Heart left ventricle (tissue), 16 donors: ENCODE data around the gene PCSK1N. TPM values are rescaled to one million over a fixed set of nuclear protein-coding genes. Genes with fewer than 3 reads are reported as not detected.

ENCODE experiments used
- ATAC-seq, 4 donors: fragments of 200-7000 bp; cut with Tn5 transposase; one replicate each; pipeline ENCODE4 v1.9.1; 2020 to 2022; ENCODE audit warnings: moderate library complexity in 4 of 4, mild to moderate bottlenecking in 3 of 4, moderate number of reproducible peaks in 1 of 4
- DNase-seq, 5 donors: peaks; one replicate each; pipeline ENCODE4 v3.0.0-alpha.2; 2020
- H3K27ac ChIP-seq, 12 donors: fragments of 200-600 bp; sonication (generic) in 4 of 12; one replicate each; pipeline versions ENCODE4 v1.5.0 to v1.8.0; 2016 to 2022; ENCODE audit warnings: mild to moderate bottlenecking in 2 of 12
- H3K27me3 ChIP-seq, 9 donors: fragments of 200-600 bp; sonication (generic) in 2 of 9; one replicate each; pipeline versions ENCODE4 v1.5.1 to v1.8.0; 2016 to 2022; ENCODE audit warnings: mild to moderate bottlenecking in 3 of 9
- H3K36me3 ChIP-seq, 9 donors: fragments of 200-600 bp; sonication (generic) in 2 of 9; one replicate each; pipeline versions ENCODE4 v1.5.0 to v1.8.0; 2018 to 2022; ENCODE audit warnings: mild to moderate bottlenecking in 2 of 9
- H3K4me1 ChIP-seq, 12 donors: fragments of 200-600 bp; sonication (generic) in 4 of 12; one replicate each; pipeline versions ENCODE4 v1.5.0 to v1.8.0; 2016 to 2022; ENCODE audit warnings: mild to moderate bottlenecking in 3 of 12
- H3K4me3 ChIP-seq, 12 donors: fragments of 200-600 bp; sonication (generic) in 4 of 12; one replicate each; pipeline versions ENCODE4 v1.5.0 to v1.8.0; 2017 to 2022; ENCODE audit warnings: mild to moderate bottlenecking in 9 of 12, moderate library complexity in 4 of 12
- H3K9me3 ChIP-seq, 12 donors: fragments of 200-600 bp; sonication (generic) in 4 of 12; one replicate each; pipeline versions ENCODE4 v1.5.0 to v1.8.0; 2016 to 2022; ENCODE audit warnings: mild to moderate bottlenecking in 1 of 12
- CTCF ChIP-seq, 12 donors: fragments of 200-600 bp; sonication (generic) in 4 of 12; IDR thresholded peaks; one replicate each; pipeline versions ENCODE4 v1.5.0 to v1.8.0; 2018 to 2022; ENCODE audit warnings: antibody characterized with exemption in 12 of 12, mild to moderate bottlenecking in 5 of 12
- POLR2A ChIP-seq, 2 donors: fragments of 450-650 bp; IDR thresholded peaks; one replicate each; pipeline ENCODE4 v1.6.1; 2017; ENCODE audit warnings: antibody characterized with exemption in 2 of 2, mild to moderate bottlenecking in 2 of 2, moderate library complexity in 2 of 2
- WGBS, 4 donors: extraction: QIAGEN DNeasy Blood & Tissue Kit in 2 of 4; methylation state at CpG; one replicate each; pipeline versions ENCODE4 v1.1.5 to v1.1.7; 2013 to 2018; 5-methylcytosine and 5-hydroxymethylcytosine counted together
- intact Hi-C, 10 donors: fragments of 100-400 bp; cut with DNase I; formaldehyde crosslinking; loops; one replicate each; pipeline versions ENCODE4 v1.11.1 to v1.14.2; 2022
- polyA plus RNA-seq, 2 donors: library from polyadenylated mRNA; stranded (reverse); fragments of 200-250 nt; gene quantifications; one replicate each; pipeline ENCODE4 v1.2.3, GENCODE V29; 2013
- total RNA-seq, 9 donors: library from RNA; depleted of rRNA in 2 of 9; stranded (reverse); fragments of >200 nt in 2 of 9; fragmentation: NEBNext Ultra II Directional in 3 of 9; extraction: Animal tissue kit (Norgen Biotek cat#: 25700) in 3 of 9; gene quantifications; one replicate each; pipeline versions ENCODE4 v1.1.0 to v1.2.4, GENCODE V29; 2016 to 2023
- donor health status: ischemic (EF 13 %, LVEDD 7.1; RV severe dilation, severe dysfunction).
- donor health status: healthy with polysubstance abuse.
- donor health status: DM: no; HTN: yes; CAD: no.
- donor health status: DM: no; HTN: no; CAD: no.
- donor health status: ischemic (EF 25% LVEDD 6.9; RV normal size, moderate dysfunction).
- donor health status: ischemic (EF 25% LVEDD 5.7; RV mildly dilated, moderate dysfunction).
- donor health status: healthy.
- donor health status: DM: yes; HTN: yes; CAD: no.
- donor health status: ischemic (EF 35%, LVEDD 5.7; RV mildly dilated, moderate dysfunction).
- donor health status: nonischemic (EF 11% LVEDD 7.7; RV severe dilation, severe dysfunction).
- donor health status: DM: yes; HTN: yes; CAD: no.
- donor health status: PGD.
- donor health status: ischemic (EF 29% LVEDD 5.4; RV normal size, mild dysfunction).
- donor health status: nonischemic (EF 23%, LVEDD 6.1; RV moderate dilation, normal function).

The PCSK1N gene
- total and polyA plus RNA-seq, 11 donors: 0.67 to 3.9 (median 1.1) TPM; not detected in 8

DNA sequence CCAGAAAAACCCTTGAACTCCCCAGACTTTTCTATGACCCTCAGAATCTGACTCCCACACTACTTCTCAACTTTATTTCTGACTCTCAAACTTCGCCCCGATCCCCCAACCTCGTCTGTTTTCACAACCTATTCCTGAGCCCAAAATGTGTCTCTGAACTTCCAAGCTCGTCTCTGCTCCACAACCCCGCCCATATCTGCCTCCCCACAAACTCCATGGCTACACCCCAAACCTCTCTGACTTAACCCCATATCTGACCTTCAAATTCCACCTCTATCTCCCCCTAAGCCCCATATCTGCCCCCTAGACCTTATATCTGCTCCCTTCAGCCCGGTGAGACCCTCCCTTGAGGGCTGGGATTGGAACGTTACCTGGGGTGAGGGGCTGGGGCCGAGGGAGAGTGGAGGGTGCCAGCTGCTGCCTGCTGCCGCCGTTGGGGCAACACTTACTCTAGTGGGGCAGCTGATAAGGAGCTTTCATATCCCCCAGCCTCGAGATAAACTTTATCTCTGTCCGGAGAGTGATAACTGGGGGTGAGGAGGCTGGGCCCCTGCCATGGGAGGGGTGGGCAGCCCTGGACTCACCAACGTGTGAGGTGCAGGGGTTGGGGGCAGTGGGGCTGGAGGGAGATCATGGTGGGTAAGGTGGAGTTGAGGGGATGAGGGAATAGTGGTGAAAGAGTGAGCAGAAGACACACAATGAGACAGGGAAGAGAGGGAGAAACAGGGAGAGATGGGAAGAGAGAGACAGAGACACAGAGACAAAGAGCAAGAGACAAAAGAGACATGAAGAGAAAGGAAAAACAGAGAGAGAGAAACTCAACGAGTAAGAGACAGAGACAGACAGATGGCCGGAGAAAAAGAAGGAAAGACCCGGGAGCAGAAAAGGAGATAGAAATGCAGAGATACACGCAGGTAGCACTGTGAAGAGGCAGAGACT is 47.6 kb downstream of the PCSK1N start:
- no peaks in the 10 kb centered on the region for H3K4me1 ChIP-seq
- DNase-seq (no peak), ATAC-seq (no peak)
- intact Hi-C loops: no loop called here
- no peak overlapping the region for H3K4me3 ChIP-seq
- H3K27ac ChIP-seq: no peak overlapping the region
- WGBS, 4 donors: 37 to 49% (median 40%) methylated on average over 17 of the region's 17 CpGs
- TF ChIP-seq POLR2A (IDR thresholded peaks at IDR 0.05) (no peak), CTCF (IDR thresholded peaks at IDR 0.05) (no peak)
- H3K27me3 ChIP-seq: peaks cover 0 to 37% (median 0%) of the 10 kb centered on the region in 9 donors
- H3K9me3 ChIP-seq: no peaks in the 10 kb centered on the region
- no peaks in the 10 kb centered on the region for H3K36me3 ChIP-seq

DNA sequence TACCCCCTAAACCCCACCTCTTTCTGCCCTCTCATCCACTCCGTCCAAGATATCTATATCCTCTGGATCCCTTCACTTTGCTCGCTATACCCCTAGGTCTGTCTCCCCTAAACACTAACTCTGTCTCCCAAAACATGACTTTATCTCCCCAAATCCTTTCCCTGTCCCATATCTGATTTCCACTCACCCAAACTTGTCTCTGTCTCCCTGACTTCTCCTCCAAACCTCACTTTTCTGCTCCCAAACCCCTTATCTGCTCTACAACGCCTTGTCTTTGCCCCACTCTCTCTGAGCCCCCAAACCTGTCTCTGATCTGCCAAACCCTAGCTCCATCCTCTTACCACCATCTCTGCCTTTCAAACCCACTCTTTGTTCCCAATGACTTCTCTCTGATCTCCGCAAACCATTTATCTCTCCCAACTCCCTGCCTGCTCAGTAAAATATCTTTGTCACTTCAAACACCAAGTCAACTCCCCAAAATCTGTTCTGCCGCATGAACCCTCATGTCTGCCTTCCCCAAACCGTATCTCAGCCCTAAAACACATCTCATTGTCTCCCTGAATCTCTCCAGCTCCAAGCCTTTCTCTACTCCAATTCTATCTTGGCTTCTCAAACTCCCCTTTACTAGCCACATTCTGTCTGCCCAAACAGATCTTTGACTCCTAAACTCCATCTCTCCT is 48.4 kb downstream of the PCSK1N start:
- no peaks in the 10 kb centered on the region for H3K9me3 ChIP-seq
- no peak for TF ChIP-seq POLR2A (IDR thresholded peaks at IDR 0.05)
- intact Hi-C loops: no loop called here
- H3K36me3 ChIP-seq: no peaks in the 10 kb centered on the region
- H3K27ac ChIP-seq: no peak overlapping the region
- no peak for DNase-seq
- no peaks in the 10 kb centered on the region for H3K4me1 ChIP-seq
- peaks cover 0 to 39% (median 0%) of the 10 kb centered on the region in 9 donors for H3K27me3 ChIP-seq
- ATAC-seq: no peak
- WGBS, 4 donors: 55 to 61% (median 59%) methylated on average over 6 of the region's 6 CpGs
- H3K4me3 ChIP-seq: no peak overlapping the region

GRCh38 chrX:48786341-48786800 is 49.0 kb downstream of the PCSK1N start, which contains the start of gene GATA1:
TSS of gene GATA1 (plus strand) at chrX:48786590. CDS start at chrX:48791110, 4,520 bp downstream.
- no peaks in the 10 kb centered on the region for H3K9me3 ChIP-seq
- H3K4me1 ChIP-seq: no peaks in the 10 kb centered on the region
- WGBS, 4 donors: 62 to 92% (median 79%) methylated on average over 6 to 7 of the region's 7 CpGs
- H3K36me3 ChIP-seq: no peaks in the 10 kb centered on the region
- intact Hi-C loops: no loop called here
- DNase-seq: no peak
- no peak within 1 kb of the TSS for H3K4me3 ChIP-seq
- H3K27ac ChIP-seq: no peak within 1 kb of the TSS
- ATAC-seq: no peak
- TF ChIP-seq CTCF (IDR thresholded peaks at IDR 0.05) (no peak), POLR2A (IDR thresholded peaks at IDR 0.05) (no peak)
- peaks cover 0 to 39% (median 0%) of the 10 kb centered on the region in 9 donors for H3K27me3 ChIP-seq

DNA sequence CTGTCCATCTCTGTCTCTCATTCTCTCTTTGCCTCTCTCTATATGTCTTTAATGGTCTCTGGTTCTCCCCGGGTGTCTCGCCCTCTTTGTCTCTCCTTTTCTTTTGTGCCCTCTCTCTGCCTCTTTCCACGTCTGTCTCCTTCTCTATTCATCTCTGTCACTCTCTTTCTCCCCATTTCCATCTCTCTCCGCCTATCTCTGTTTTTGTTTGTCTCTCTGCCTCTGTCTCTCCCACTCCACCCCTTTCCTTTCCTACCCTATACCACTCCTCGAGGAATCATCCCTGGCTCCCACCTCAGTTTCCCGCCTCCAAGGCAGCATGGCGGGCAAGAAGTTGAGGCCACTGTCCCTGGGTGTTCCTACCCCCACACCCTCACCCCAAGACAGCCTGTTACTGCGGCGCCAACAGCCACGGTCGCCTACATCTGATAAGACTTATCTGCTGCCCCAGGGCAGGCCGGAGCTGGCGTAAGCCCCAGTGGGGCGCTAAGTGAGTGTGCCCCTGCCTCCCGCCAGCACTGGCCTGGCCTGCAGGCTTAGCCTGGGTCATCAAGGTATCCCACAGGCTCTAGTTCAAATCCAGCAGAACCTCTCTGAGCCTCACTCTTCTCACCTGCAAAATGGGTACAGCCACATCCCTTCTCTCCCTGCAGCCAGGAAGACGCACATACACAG is 49.7 kb downstream of the PCSK1N start:
- Histone ChIP-seq H3K27ac (no peak overlapping the region), H3K36me3 (no peaks in the 10 kb centered on the region), H3K4me3 (no peak overlapping the region), H3K4me1 (no peaks in the 10 kb centered on the region), H3K9me3 (no peaks in the 10 kb centered on the region), H3K27me3 (peaks cover 0 to 39% (median 0%) of the 10 kb centered on the region in 9 donors)
- 67 to 73% (median 71%) methylated on average over 16 of the region's 16 CpGs for WGBS, 4 donors
- DNase-seq (no peak), ATAC-seq (no peak)
- intact Hi-C loops: no loop called here
- TF ChIP-seq CTCF (IDR thresholded peaks at IDR 0.05): no peak
- no peak for TF ChIP-seq POLR2A (IDR thresholded peaks at IDR 0.05)
